H9 (cell line): ENCODE measurements around the gene SLC16A2. TPM values are rescaled to one million over a fixed set of nuclear protein-coding genes. Genes with fewer than 3 reads are reported as not detected.

Source experiments
- DNase-seq: peaks from one replicate; pipeline ENCODE4 v3.0.0-alpha.2; 2017
- H2AFZ ChIP-seq: one replicate; pipeline ENCODE4 v1.6.1; 2013; ENCODE audit warnings: mild to moderate bottlenecking, low read length, control low read depth, moderate library complexity
- H2AK5ac ChIP-seq: 2 replicates; pipeline ENCODE4 v1.6.1; 2013; ENCODE audit warnings: low read length, control low read depth, mixed read lengths; ENCODE audit not compliant: insufficient read length
- H2BK120ac ChIP-seq: one replicate; pipeline ENCODE4 v1.6.1; 2013; ENCODE audit warnings: low read depth, mild to moderate bottlenecking, low read length, control low read depth, inconsistent platforms; ENCODE audit not compliant: poor library complexity, severe bottlenecking
- H2BK12ac ChIP-seq: 2 replicates; pipeline ENCODE4 v1.6.1; 2013; ENCODE audit warnings: low read length, control low read depth, mixed read lengths, low read depth; ENCODE audit not compliant: insufficient read length
- H2BK15ac ChIP-seq: 2 replicates; pipeline ENCODE4 v1.6.1; 2013; ENCODE audit warnings: low read depth, low read length, control low read depth
- H2BK20ac ChIP-seq: one replicate; pipeline ENCODE4 v1.6.1; 2013; ENCODE audit warnings: low read depth, mild to moderate bottlenecking, low read length, control low read depth, inconsistent platforms; ENCODE audit not compliant: poor library complexity, severe bottlenecking
- H2BK5ac ChIP-seq: 2 replicates; pipeline ENCODE4 v1.6.1; 2013; ENCODE audit warnings: low read length, control low read depth, mixed read lengths; ENCODE audit not compliant: insufficient read length
- H3K14ac ChIP-seq: 2 replicates; pipeline ENCODE4 v1.6.1; 2013; ENCODE audit warnings: low read length, control low read depth; ENCODE audit not compliant: insufficient read depth
- H3K18ac ChIP-seq: 2 replicates; pipeline ENCODE4 v1.6.1; 2013; ENCODE audit warnings: low read depth, mild to moderate bottlenecking, mixed read lengths, low read length, control low read depth; ENCODE audit not compliant: insufficient read length
- H3K23ac ChIP-seq: 2 replicates; pipeline ENCODE4 v1.6.1; 2013; ENCODE audit warnings: low read length, control low read depth, mixed read lengths, low read depth; ENCODE audit not compliant: insufficient read length
- H3K23me2 ChIP-seq: 2 replicates; pipeline ENCODE4 v1.6.1; 2013; ENCODE audit warnings: low read depth, mild to moderate bottlenecking, mixed read lengths, low read length, control low read depth; ENCODE audit not compliant: insufficient read length, poor library complexity, severe bottlenecking
- H3K27ac ChIP-seq: 2 replicates; pipeline ENCODE4 v1.5.1; 2013; ENCODE audit warnings: low read length, control low read depth, mixed read lengths, low read depth; ENCODE audit not compliant: insufficient read length
- H3K27me3 ChIP-seq: 2 replicates; pipeline ENCODE4 v1.6.1; 2013; ENCODE audit warnings: low read length, control low read depth, inconsistent platforms; ENCODE audit not compliant: insufficient read depth
- H3K4ac ChIP-seq: 2 replicates; pipeline ENCODE4 v1.6.1; 2013; ENCODE audit warnings: low read depth, mild to moderate bottlenecking, control low read depth, inconsistent platforms, low read length, moderate library complexity
- H3K4me1 ChIP-seq: 2 replicates; pipeline ENCODE4 v1.6.1; 2013; ENCODE audit warnings: low read length, control low read depth, inconsistent platforms; ENCODE audit not compliant: insufficient read depth
- H3K4me2 ChIP-seq: 2 replicates; pipeline ENCODE4 v1.6.1; 2013; ENCODE audit warnings: low read length, control low read depth, mixed read lengths; ENCODE audit not compliant: insufficient read length, insufficient read depth
- H3K56ac ChIP-seq: 2 replicates; pipeline ENCODE4 v1.6.1; 2013; ENCODE audit warnings: low read depth, mild to moderate bottlenecking, mixed read lengths, low read length, control low read depth; ENCODE audit not compliant: insufficient read length
- H3K79me1 ChIP-seq: 2 replicates; pipeline ENCODE4 v1.6.1; 2013; ENCODE audit warnings: low read depth, mild to moderate bottlenecking, moderate library complexity, low read length, control low read depth, inconsistent platforms; ENCODE audit not compliant: insufficient read depth, poor library complexity, severe bottlenecking
- H3K79me2 ChIP-seq: 2 replicates; pipeline ENCODE4 v1.6.1; 2013; ENCODE audit warnings: low read length, control low read depth, inconsistent platforms; ENCODE audit not compliant: insufficient read depth
- H3K9ac ChIP-seq: 2 replicates; pipeline ENCODE4 v1.6.1; 2013; ENCODE audit warnings: low read length, control low read depth, mixed read lengths; ENCODE audit not compliant: insufficient read length; ENCODE audit errors: extremely low read depth
- H3K9me3 ChIP-seq: one replicate; pipeline ENCODE4 v1.6.1; 2013; ENCODE audit warnings: low read depth, low read length, inconsistent platforms; ENCODE audit not compliant: control insufficient read depth
- H3T11ph ChIP-seq: one replicate; pipeline ENCODE4 v1.6.1; 2013; ENCODE audit warnings: mild to moderate bottlenecking, low read length, control low read depth, inconsistent platforms
- H4K20me1 ChIP-seq: one replicate; pipeline ENCODE4 v1.6.1; 2013; ENCODE audit not compliant: control insufficient read depth, insufficient read length, insufficient read depth
- H4K5ac ChIP-seq: 2 replicates; pipeline ENCODE4 v1.6.1; 2013; ENCODE audit warnings: low read depth, mild to moderate bottlenecking, mixed read lengths, low read length, control low read depth; ENCODE audit not compliant: insufficient read length
- H4K8ac ChIP-seq: replicated peaks from 2 replicates; pipeline ENCODE4 v1.6.1; 2013; ENCODE audit warnings: low read length, control low read depth, mixed read lengths, low read depth; ENCODE audit not compliant: insufficient read length
- H4K91ac ChIP-seq: 2 replicates; pipeline ENCODE4 v1.6.1; 2013; ENCODE audit warnings: low read depth, mild to moderate bottlenecking, moderate library complexity, mixed read lengths, low read length, control low read depth; ENCODE audit not compliant: insufficient read length
- H3K27ac Mint-ChIP-seq, 3 experiments: 2 replicates in 2 of 3; 3 replicates in 1 of 3; pipeline ENCODE4 v1.8.0; 2020 to 2021; ENCODE audit warnings: mixed read lengths in 3 of 3, mild to moderate bottlenecking in 1 of 3, moderate library complexity in 1 of 3
- H3K27me3 Mint-ChIP-seq: 2 replicates; pipeline ENCODE4 v1.8.0; 2021; ENCODE audit warnings: low read depth, mild to moderate bottlenecking, moderate library complexity, mixed read lengths
- H3K36me3 Mint-ChIP-seq, 3 experiments: 2 replicates in 2 of 3; 3 replicates in 1 of 3; pipeline ENCODE4 v1.8.0; 2020 to 2021; ENCODE audit warnings: low read depth in 3 of 3, mixed read lengths in 3 of 3; ENCODE audit not compliant: insufficient read depth in 1 of 3
- H3K4me1 Mint-ChIP-seq, 2 experiments: 2 replicates each; pipeline ENCODE4 v1.8.0; 2020; ENCODE audit warnings: mixed read lengths in 2 of 2
- H3K4me3 Mint-ChIP-seq, 2 experiments: 2 replicates in 1 of 2; 3 replicates in 1 of 2; pipeline ENCODE4 v1.8.0; 2020 to 2021; ENCODE audit warnings: mild to moderate bottlenecking in 2 of 2, mixed read lengths in 2 of 2, moderate library complexity in 1 of 2
- H3K9me3 Mint-ChIP-seq, 2 experiments: 2 replicates in 1 of 2; 3 replicates in 1 of 2; pipeline ENCODE4 v1.8.0; 2020; ENCODE audit warnings: mild to moderate bottlenecking in 2 of 2, mixed read lengths in 2 of 2, moderate library complexity in 1 of 2
- WGBS: extraction: QIAGEN DNeasy Blood & Tissue Kit; methylation state at CpG from one replicate; pipeline ENCODE4 v1.1.7; 2013; ENCODE audit warnings: missing lambda C conversion rate, low lambda C conversion rate, mixed read lengths; ENCODE audit not compliant: insufficient read length; ENCODE audit errors: extremely low coverage; 5-methylcytosine and 5-hydroxymethylcytosine counted together
- total RNA-seq: library from RNA; stranded (reverse); gene quantifications from 2 replicates; pipeline ENCODE4 v1.2.1, GENCODE V29; 2021
- TF ChIP-seq, protein P1 (sequence below): fragments of 200-600 bp; sonication (generic); conservative IDR thresholded peaks from 3 replicates; pipeline ENCODE4 v1.8.0; 2021; ENCODE audit warnings: antibody characterized with exemption, mild to moderate bottlenecking

The SLC16A2 gene
- total RNA-seq, 1 experiment from 2014 or later: 17.1 TPM

DNA sequence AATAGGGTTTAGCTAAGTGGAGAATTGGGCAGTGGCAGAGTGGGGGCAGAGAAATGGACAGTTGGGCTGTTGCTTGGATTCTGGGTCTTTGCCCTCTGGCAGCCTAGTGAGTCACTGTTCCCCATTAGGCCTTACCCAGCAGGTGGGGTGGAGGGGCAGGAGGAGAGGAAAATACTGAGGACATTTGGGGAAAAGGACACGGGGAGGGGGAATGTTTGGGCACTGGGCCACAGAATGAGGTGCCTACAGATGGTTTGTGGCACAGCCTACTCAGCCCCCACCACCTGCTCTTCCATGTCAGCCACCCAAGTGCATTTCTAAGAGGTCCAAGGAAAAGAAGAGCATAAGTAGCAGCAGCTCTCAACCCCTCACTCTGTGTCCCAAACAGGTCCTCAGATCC is 13.0 kb downstream of the SLC16A2 start:
- Histone ChIP-seq H3K27ac (no peak overlapping the region), H3K4me2 (no peak overlapping the region), H4K20me1 (no peaks in the 10 kb centered on the region), H3K27me3 (no peaks in the 10 kb centered on the region), H3K4me1 (peaks cover 2% of the 10 kb centered on the region; the same call in 1 of the 2 replicates), H3T11ph (no peak overlapping the region), H2AFZ (no peak overlapping the region), H3K9ac (no peak overlapping the region), H3K56ac (no peak overlapping the region), H4K91ac (no peak overlapping the region), H4K8ac (no peak overlapping the region), H2BK120ac (no peak overlapping the region), H3K23ac (no peak overlapping the region), H2BK5ac (no peak overlapping the region), H3K14ac (no peak overlapping the region), H4K5ac (no peak overlapping the region), H2BK20ac (no peak overlapping the region), H3K79me2 (no peaks in the 10 kb centered on the region), H2BK12ac (no peak overlapping the region), H3K18ac (no peak overlapping the region), H2BK15ac (no peak overlapping the region), H3K23me2 (no peaks in the 10 kb centered on the region), H3K4ac (no peak overlapping the region), H3K79me1 (no peaks in the 10 kb centered on the region), H3K9me3 (no peaks in the 10 kb centered on the region), H2AK5ac (no peak overlapping the region)
- Mint-ChIP-seq H3K36me3 (no peaks in the 10 kb centered on the region; a peak in 3 of 7 replicates), H3K4me1 (peaks cover 16 to 17% of the 10 kb centered on the region in 2 experiments), H3K4me3 (no peak overlapping the region), H3K27ac (no peak overlapping the region), H3K9me3 (peaks cover 21 to 23% of the 10 kb centered on the region in 2 experiments; a peak in 4 of 5 replicates), H3K27me3 (no peaks in the 10 kb centered on the region; the same call in 1 of the 2 replicates)
- DNase-seq: no peak
- WGBS: no CpG with 5 or more reads among the region's 1 CpG
- TF ChIP-seq, protein P1, sequence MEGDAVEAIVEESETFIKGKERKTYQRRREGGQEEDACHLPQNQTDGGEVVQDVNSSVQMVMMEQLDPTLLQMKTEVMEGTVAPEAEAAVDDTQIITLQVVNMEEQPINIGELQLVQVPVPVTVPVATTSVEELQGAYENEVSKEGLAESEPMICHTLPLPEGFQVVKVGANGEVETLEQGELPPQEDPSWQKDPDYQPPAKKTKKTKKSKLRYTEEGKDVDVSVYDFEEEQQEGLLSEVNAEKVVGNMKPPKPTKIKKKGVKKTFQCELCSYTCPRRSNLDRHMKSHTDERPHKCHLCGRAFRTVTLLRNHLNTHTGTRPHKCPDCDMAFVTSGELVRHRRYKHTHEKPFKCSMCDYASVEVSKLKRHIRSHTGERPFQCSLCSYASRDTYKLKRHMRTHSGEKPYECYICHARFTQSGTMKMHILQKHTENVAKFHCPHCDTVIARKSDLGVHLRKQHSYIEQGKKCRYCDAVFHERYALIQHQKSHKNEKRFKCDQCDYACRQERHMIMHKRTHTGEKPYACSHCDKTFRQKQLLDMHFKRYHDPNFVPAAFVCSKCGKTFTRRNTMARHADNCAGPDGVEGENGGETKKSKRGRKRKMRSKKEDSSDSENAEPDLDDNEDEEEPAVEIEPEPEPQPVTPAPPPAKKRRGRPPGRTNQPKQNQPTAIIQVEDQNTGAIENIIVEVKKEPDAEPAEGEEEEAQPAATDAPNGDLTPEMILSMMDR: no peak
